H9 (cell line): ENCODE data around the gene DSTYK. TPM values are rescaled to one million over a fixed set of nuclear protein-coding genes. Genes with fewer than 3 reads are reported as not detected.

Source experiments
- DNase-seq: peaks from one replicate; pipeline ENCODE4 v3.0.0-alpha.2; 2017
- H2AFZ ChIP-seq: one replicate; pipeline ENCODE4 v1.6.1; 2013; ENCODE audit warnings: mild to moderate bottlenecking, low read length, control low read depth, moderate library complexity
- H2AK5ac ChIP-seq: 2 replicates; pipeline ENCODE4 v1.6.1; 2013; ENCODE audit warnings: low read length, control low read depth, mixed read lengths; ENCODE audit not compliant: insufficient read length
- H2BK120ac ChIP-seq: one replicate; pipeline ENCODE4 v1.6.1; 2013; ENCODE audit warnings: low read depth, mild to moderate bottlenecking, low read length, control low read depth, inconsistent platforms; ENCODE audit not compliant: poor library complexity, severe bottlenecking
- H2BK12ac ChIP-seq: 2 replicates; pipeline ENCODE4 v1.6.1; 2013; ENCODE audit warnings: low read length, control low read depth, mixed read lengths, low read depth; ENCODE audit not compliant: insufficient read length
- H2BK15ac ChIP-seq: 2 replicates; pipeline ENCODE4 v1.6.1; 2013; ENCODE audit warnings: low read depth, low read length, control low read depth
- H2BK20ac ChIP-seq: one replicate; pipeline ENCODE4 v1.6.1; 2013; ENCODE audit warnings: low read depth, mild to moderate bottlenecking, low read length, control low read depth, inconsistent platforms; ENCODE audit not compliant: poor library complexity, severe bottlenecking
- H2BK5ac ChIP-seq: 2 replicates; pipeline ENCODE4 v1.6.1; 2013; ENCODE audit warnings: low read length, control low read depth, mixed read lengths; ENCODE audit not compliant: insufficient read length
- H3K14ac ChIP-seq: 2 replicates; pipeline ENCODE4 v1.6.1; 2013; ENCODE audit warnings: low read length, control low read depth; ENCODE audit not compliant: insufficient read depth
- H3K18ac ChIP-seq: 2 replicates; pipeline ENCODE4 v1.6.1; 2013; ENCODE audit warnings: low read depth, mild to moderate bottlenecking, mixed read lengths, low read length, control low read depth; ENCODE audit not compliant: insufficient read length
- H3K23ac ChIP-seq: 2 replicates; pipeline ENCODE4 v1.6.1; 2013; ENCODE audit warnings: low read length, control low read depth, mixed read lengths, low read depth; ENCODE audit not compliant: insufficient read length
- H3K23me2 ChIP-seq: 2 replicates; pipeline ENCODE4 v1.6.1; 2013; ENCODE audit warnings: low read depth, mild to moderate bottlenecking, mixed read lengths, low read length, control low read depth; ENCODE audit not compliant: insufficient read length, poor library complexity, severe bottlenecking
- H3K27ac ChIP-seq: 2 replicates; pipeline ENCODE4 v1.5.1; 2013; ENCODE audit warnings: low read length, control low read depth, mixed read lengths, low read depth; ENCODE audit not compliant: insufficient read length
- H3K27me3 ChIP-seq: 2 replicates; pipeline ENCODE4 v1.6.1; 2013; ENCODE audit warnings: low read length, control low read depth, inconsistent platforms; ENCODE audit not compliant: insufficient read depth
- H3K4ac ChIP-seq: 2 replicates; pipeline ENCODE4 v1.6.1; 2013; ENCODE audit warnings: low read depth, mild to moderate bottlenecking, control low read depth, inconsistent platforms, low read length, moderate library complexity
- H3K4me1 ChIP-seq: 2 replicates; pipeline ENCODE4 v1.6.1; 2013; ENCODE audit warnings: low read length, control low read depth, inconsistent platforms; ENCODE audit not compliant: insufficient read depth
- H3K4me2 ChIP-seq: 2 replicates; pipeline ENCODE4 v1.6.1; 2013; ENCODE audit warnings: low read length, control low read depth, mixed read lengths; ENCODE audit not compliant: insufficient read length, insufficient read depth
- H3K56ac ChIP-seq: 2 replicates; pipeline ENCODE4 v1.6.1; 2013; ENCODE audit warnings: low read depth, mild to moderate bottlenecking, mixed read lengths, low read length, control low read depth; ENCODE audit not compliant: insufficient read length
- H3K79me1 ChIP-seq: 2 replicates; pipeline ENCODE4 v1.6.1; 2013; ENCODE audit warnings: low read depth, mild to moderate bottlenecking, moderate library complexity, low read length, control low read depth, inconsistent platforms; ENCODE audit not compliant: insufficient read depth, poor library complexity, severe bottlenecking
- H3K79me2 ChIP-seq: 2 replicates; pipeline ENCODE4 v1.6.1; 2013; ENCODE audit warnings: low read length, control low read depth, inconsistent platforms; ENCODE audit not compliant: insufficient read depth
- H3K9ac ChIP-seq: 2 replicates; pipeline ENCODE4 v1.6.1; 2013; ENCODE audit warnings: low read length, control low read depth, mixed read lengths; ENCODE audit not compliant: insufficient read length; ENCODE audit errors: extremely low read depth
- H3K9me3 ChIP-seq: one replicate; pipeline ENCODE4 v1.6.1; 2013; ENCODE audit warnings: low read depth, low read length, inconsistent platforms; ENCODE audit not compliant: control insufficient read depth
- H3T11ph ChIP-seq: one replicate; pipeline ENCODE4 v1.6.1; 2013; ENCODE audit warnings: mild to moderate bottlenecking, low read length, control low read depth, inconsistent platforms
- H4K20me1 ChIP-seq: one replicate; pipeline ENCODE4 v1.6.1; 2013; ENCODE audit not compliant: control insufficient read depth, insufficient read length, insufficient read depth
- H4K5ac ChIP-seq: 2 replicates; pipeline ENCODE4 v1.6.1; 2013; ENCODE audit warnings: low read depth, mild to moderate bottlenecking, mixed read lengths, low read length, control low read depth; ENCODE audit not compliant: insufficient read length
- H4K8ac ChIP-seq: replicated peaks from 2 replicates; pipeline ENCODE4 v1.6.1; 2013; ENCODE audit warnings: low read length, control low read depth, mixed read lengths, low read depth; ENCODE audit not compliant: insufficient read length
- H4K91ac ChIP-seq: 2 replicates; pipeline ENCODE4 v1.6.1; 2013; ENCODE audit warnings: low read depth, mild to moderate bottlenecking, moderate library complexity, mixed read lengths, low read length, control low read depth; ENCODE audit not compliant: insufficient read length
- H3K27ac Mint-ChIP-seq, 3 experiments: 2 replicates in 2 of 3; 3 replicates in 1 of 3; pipeline ENCODE4 v1.8.0; 2020 to 2021; ENCODE audit warnings: mixed read lengths in 3 of 3, mild to moderate bottlenecking in 1 of 3, moderate library complexity in 1 of 3
- H3K27me3 Mint-ChIP-seq: 2 replicates; pipeline ENCODE4 v1.8.0; 2021; ENCODE audit warnings: low read depth, mild to moderate bottlenecking, moderate library complexity, mixed read lengths
- H3K36me3 Mint-ChIP-seq, 3 experiments: 2 replicates in 2 of 3; 3 replicates in 1 of 3; pipeline ENCODE4 v1.8.0; 2020 to 2021; ENCODE audit warnings: low read depth in 3 of 3, mixed read lengths in 3 of 3; ENCODE audit not compliant: insufficient read depth in 1 of 3
- H3K4me1 Mint-ChIP-seq, 2 experiments: 2 replicates each; pipeline ENCODE4 v1.8.0; 2020; ENCODE audit warnings: mixed read lengths in 2 of 2
- H3K4me3 Mint-ChIP-seq, 2 experiments: 2 replicates in 1 of 2; 3 replicates in 1 of 2; pipeline ENCODE4 v1.8.0; 2020 to 2021; ENCODE audit warnings: mild to moderate bottlenecking in 2 of 2, mixed read lengths in 2 of 2, moderate library complexity in 1 of 2
- H3K9me3 Mint-ChIP-seq, 2 experiments: 2 replicates in 1 of 2; 3 replicates in 1 of 2; pipeline ENCODE4 v1.8.0; 2020; ENCODE audit warnings: mild to moderate bottlenecking in 2 of 2, mixed read lengths in 2 of 2, moderate library complexity in 1 of 2
- total RNA-seq: library from RNA; stranded (reverse); gene quantifications from 2 replicates; pipeline ENCODE4 v1.2.1, GENCODE V29; 2021
- TF ChIP-seq, protein P1 (sequence below): fragments of 200-600 bp; sonication (generic); conservative IDR thresholded peaks from 3 replicates; pipeline ENCODE4 v1.8.0; 2021; ENCODE audit warnings: antibody characterized with exemption, mild to moderate bottlenecking

The DSTYK gene
- total RNA-seq, 1 experiment from 2014 or later: 8.5 TPM

DNA sequence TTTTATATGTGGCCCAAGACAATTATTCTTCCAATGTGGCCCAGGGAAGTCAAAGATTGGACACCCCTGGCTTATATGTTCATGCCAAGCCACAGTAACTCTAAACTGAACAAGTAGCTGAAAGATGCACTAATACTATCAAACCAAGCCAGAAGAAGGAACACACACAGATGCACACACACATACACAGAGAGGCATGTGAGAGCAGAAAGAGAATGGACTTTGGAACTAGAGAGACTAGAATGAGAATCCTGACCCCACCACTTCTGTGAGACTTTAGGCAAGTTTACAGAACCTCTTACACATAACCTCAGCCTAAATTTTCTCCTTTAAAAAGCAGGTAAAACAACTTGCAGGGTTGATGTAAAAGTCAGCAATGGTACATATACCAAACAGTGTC lies 116.1 kb downstream of the DSTYK start:
- H3K79me1 ChIP-seq: no peaks in the 10 kb centered on the region

More for the DNA sequence above, 116.1 kb downstream of the DSTYK start:
- H3K4me1 Mint-ChIP-seq: no peaks in the 10 kb centered on the region
- H3K9me3 Mint-ChIP-seq: no peaks in the 10 kb centered on the region
- H3K4me1 ChIP-seq: no peaks in the 10 kb centered on the region
- H4K8ac ChIP-seq: no peak overlapping the region
- H4K5ac ChIP-seq: no peak overlapping the region
- H2BK5ac ChIP-seq: no peak overlapping the region
- no peak overlapping the region for H2BK20ac ChIP-seq
- no peak overlapping the region for H3K4me3 Mint-ChIP-seq
- H2BK120ac ChIP-seq: no peak overlapping the region
- H4K91ac ChIP-seq: no peak overlapping the region
- no peaks in the 10 kb centered on the region for H3K23me2 ChIP-seq
- H3K56ac ChIP-seq: no peak overlapping the region
- no peaks in the 10 kb centered on the region for H4K20me1 ChIP-seq
- H3K18ac ChIP-seq: no peak overlapping the region
- TF ChIP-seq, protein P1, sequence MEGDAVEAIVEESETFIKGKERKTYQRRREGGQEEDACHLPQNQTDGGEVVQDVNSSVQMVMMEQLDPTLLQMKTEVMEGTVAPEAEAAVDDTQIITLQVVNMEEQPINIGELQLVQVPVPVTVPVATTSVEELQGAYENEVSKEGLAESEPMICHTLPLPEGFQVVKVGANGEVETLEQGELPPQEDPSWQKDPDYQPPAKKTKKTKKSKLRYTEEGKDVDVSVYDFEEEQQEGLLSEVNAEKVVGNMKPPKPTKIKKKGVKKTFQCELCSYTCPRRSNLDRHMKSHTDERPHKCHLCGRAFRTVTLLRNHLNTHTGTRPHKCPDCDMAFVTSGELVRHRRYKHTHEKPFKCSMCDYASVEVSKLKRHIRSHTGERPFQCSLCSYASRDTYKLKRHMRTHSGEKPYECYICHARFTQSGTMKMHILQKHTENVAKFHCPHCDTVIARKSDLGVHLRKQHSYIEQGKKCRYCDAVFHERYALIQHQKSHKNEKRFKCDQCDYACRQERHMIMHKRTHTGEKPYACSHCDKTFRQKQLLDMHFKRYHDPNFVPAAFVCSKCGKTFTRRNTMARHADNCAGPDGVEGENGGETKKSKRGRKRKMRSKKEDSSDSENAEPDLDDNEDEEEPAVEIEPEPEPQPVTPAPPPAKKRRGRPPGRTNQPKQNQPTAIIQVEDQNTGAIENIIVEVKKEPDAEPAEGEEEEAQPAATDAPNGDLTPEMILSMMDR: no peak
- no peak overlapping the region for H2AFZ ChIP-seq
- H3K27me3 ChIP-seq: no peaks in the 10 kb centered on the region
- no peaks in the 10 kb centered on the region for H3K9me3 ChIP-seq
- H3K14ac ChIP-seq: no peak overlapping the region
- H3T11ph ChIP-seq: no peak overlapping the region
- H3K36me3 Mint-ChIP-seq: peaks cover 29 to 88% (median 77%) of the 10 kb centered on the region in 3 experiments
- H3K23ac ChIP-seq: no peak overlapping the region
- no peak overlapping the region for H3K9ac ChIP-seq
- H3K4ac ChIP-seq: no peak overlapping the region
- no peak for DNase-seq
- H2AK5ac ChIP-seq: no peak overlapping the region
- H3K27me3 Mint-ChIP-seq: no peaks in the 10 kb centered on the region
- H2BK15ac ChIP-seq: no peak overlapping the region
- no peak overlapping the region for H3K4me2 ChIP-seq
- H3K79me2 ChIP-seq: no peaks in the 10 kb centered on the region
- no peak overlapping the region for H3K27ac Mint-ChIP-seq
- no peak overlapping the region for H3K27ac ChIP-seq
- no peak overlapping the region for H2BK12ac ChIP-seq

Other genes with a start within 250 kb of the DSTYK start
- gene CNTN2, start 168.5 kb downstream of the DSTYK start, total RNA-seq: 0.42 and 0.88 TPM in 2 replicates
- gene TMEM81, start 127.2 kb downstream of the DSTYK start, total RNA-seq: 2.8 and 3.0 TPM in 2 replicates
- 17.3 and 18.3 TPM in 2 replicates for gene RBBP5, start 89.7 kb downstream of the DSTYK start, total RNA-seq
- gene TMCC2, start 16.2 kb upstream of the DSTYK start, total RNA-seq: 11.3 and 11.7 TPM in 2 replicates
- gene NUAK2, start 110.0 kb upstream of the DSTYK start, total RNA-seq: 15.4 and 15.5 TPM in 2 replicates
- 0.96 and 1.0 TPM in 2 replicates for gene KLHDC8A, start 145.2 kb upstream of the DSTYK start, total RNA-seq
- gene LEMD1, start 210.4 kb upstream of the DSTYK start, total RNA-seq: 11.8 and 11.9 TPM in 2 replicates
- 3.8 and 4.0 TPM in 2 replicates for gene BLACAT1, start 244.3 kb upstream of the DSTYK start, total RNA-seq